GM12878 (cell line): ENCODE data around the gene COPG2. TPM values are rescaled to one million over a fixed set of nuclear protein-coding genes. Genes with fewer than 3 reads are reported as not detected.
"Not testable (repeated sequence)": the region's sequence is repeated elsewhere in the genome, so short reads cannot be mapped to it uniquely, and the experiment has no call there.

Source experiments
- ATAC-seq: fragments of 200-7000 bp; cut with Tn5 transposase; 3 replicates; pipeline ENCODE4 v1.9.1; 2020; ENCODE audit warnings: mild to moderate bottlenecking, moderate library complexity
- BruUV-seq: library from RNA; stranded (reverse); fragments of 400-500 nt; replicated peaks from 2 replicates; lab custom pipeline; 2021; lab: Mats Ljungman, UMichigan
- CTCF ChIA-PET: fragments of 300-600 bp; sonication (Branson Sonifier 250); formaldehyde crosslinking; extraction: SDS; loops from one replicate; lab custom pipeline; 2021; ENCODE audit warnings: inconsistent platforms; lab: Yijun Ruan, JAX
- POLR2A ChIA-PET: fragments of 350-600 bp; formaldehyde crosslinking; extraction: SDS; loops from one replicate; lab custom pipeline; 2021; ENCODE audit warnings: inconsistent platforms; lab: Charles Lee
- RAD21 ChIA-PET: fragments of 300-600 bp; sonication (Branson Sonifier 250); formaldehyde crosslinking; loops from one replicate; lab custom pipeline; 2023; ENCODE audit warnings: antibody characterized with exemption; ENCODE audit not compliant: unreplicated experiment; lab: Charles Lee
- SMC1A ChIA-PET: fragments of 300-600 bp; sonication (Branson Sonifier 250); formaldehyde crosslinking; loops from one replicate; lab custom pipeline; 2023; ENCODE audit not compliant: unreplicated experiment, uncharacterized antibody; lab: Charles Lee
- DNase-seq: peaks from one replicate; pipeline ENCODE4 v3.0.0-alpha.2; 2011; ENCODE audit warnings: low read depth, low spot score
- FAIRE-seq: peaks from 3 replicates; lab custom pipeline; 2011; peaks lifted over from hg19 to GRCh38; lab: Jason Lieb, UNC
- H2AFZ ChIP-seq: 2 replicates; pipeline ENCODE4 v1.6.0; 2011; ENCODE audit warnings: low read depth, low read length, control low read depth; ENCODE audit not compliant: control insufficient read depth
- H3K27ac ChIP-seq: 2 replicates; pipeline ENCODE4 v1.5.1; 2011; ENCODE audit warnings: control low read depth; ENCODE audit not compliant: control insufficient read depth, insufficient read depth
- H3K27me3 ChIP-seq, 2 experiments: replicated peaks in 1 of 2; 2 replicates each; pipeline versions ENCODE4 v1.6.0 to v1.6.1; 2011; ENCODE audit warnings: low read length in 1 of 2; ENCODE audit not compliant: control insufficient read depth in 2 of 2, insufficient read depth in 2 of 2
- H3K36me3 ChIP-seq, 2 experiments: 2 replicates each; pipeline ENCODE4 v1.5.1; 2011; ENCODE audit warnings: low read length in 1 of 2; ENCODE audit not compliant: control insufficient read depth in 2 of 2, insufficient read depth in 2 of 2
- H3K4me1 ChIP-seq: 2 replicates; pipeline ENCODE4 v1.6.1; 2011; ENCODE audit warnings: mild to moderate bottlenecking, low read length, moderate library complexity, mixed read lengths; ENCODE audit not compliant: control insufficient read depth, insufficient read depth
- H3K4me2 ChIP-seq: 2 replicates; pipeline ENCODE4 v1.6.0; 2011; ENCODE audit warnings: control low read depth; ENCODE audit not compliant: control insufficient read depth, insufficient read depth
- H3K4me3 ChIP-seq: fragments of 200-600 bp; sonication (generic); 2 replicates; pipeline ENCODE4 v1.5.1; 2016
- H3K79me2 ChIP-seq: 2 replicates; pipeline ENCODE4 v1.6.0; 2011; ENCODE audit warnings: low read length; ENCODE audit not compliant: control insufficient read depth, insufficient read depth
- H3K9ac ChIP-seq: 2 replicates; pipeline ENCODE4 v1.8.0; 2011; ENCODE audit warnings: low read length, control low read depth, mixed read lengths; ENCODE audit not compliant: control insufficient read depth, insufficient read depth
- H3K9me3 ChIP-seq: replicated peaks from 3 replicates; pipeline ENCODE4 v1.5.1; 2011; ENCODE audit warnings: mild to moderate bottlenecking, low read length; ENCODE audit not compliant: control insufficient read depth, insufficient read depth
- H4K20me1 ChIP-seq: 2 replicates; pipeline ENCODE4 v1.6.0; 2011; ENCODE audit not compliant: control insufficient read depth, insufficient read depth
- ATF3 ChIP-seq: IDR thresholded peaks from 2 replicates; pipeline ENCODE4 v1.6.1; 2011; ENCODE audit warnings: low read depth, mild to moderate bottlenecking, low read length, moderate library complexity, borderline replicate concordance; ENCODE audit errors: extremely low read depth
- GABPA ChIP-seq: IDR thresholded peaks from 2 replicates; pipeline ENCODE4 v1.6.1; 2014; ENCODE audit warnings: antibody characterized with exemption, low read depth, mild to moderate bottlenecking, inconsistent platforms
- HDAC6 ChIP-seq: fragments of 200-600 bp; sonication (generic); IDR thresholded peaks from one replicate; pipeline ENCODE4 v1.8.0; 2017; ENCODE audit warnings: antibody characterized with exemption; ENCODE audit not compliant: unreplicated experiment
- IRF3 ChIP-seq: fragments of 450-650 bp; IDR thresholded peaks from 2 replicates; pipeline ENCODE4 v1.6.1; 2014; ENCODE audit warnings: mild to moderate bottlenecking
- POU2F2 ChIP-seq: IDR thresholded peaks from 3 replicates; pipeline ENCODE4 v1.6.1; 2011; ENCODE audit warnings: low read depth, mild to moderate bottlenecking, low read length, borderline replicate concordance
- SMARCA5 ChIP-seq: fragments of 450-650 bp; IDR thresholded peaks from 2 replicates; pipeline ENCODE4 v1.6.1; 2017; ENCODE audit warnings: mild to moderate bottlenecking
- TCF7 ChIP-seq: IDR thresholded peaks from 2 replicates; pipeline ENCODE4 v1.6.1; 2014; ENCODE audit warnings: antibody characterized with exemption, borderline replicate concordance
- ZNF622 ChIP-seq: fragments of 450-650 bp; IDR thresholded peaks from 2 replicates; pipeline ENCODE4 v1.6.1; 2017; ENCODE audit warnings: mild to moderate bottlenecking, inconsistent platforms
- WGBS: methylation state at CpG from one replicate; pipeline ENCODE4 v1.1.6; 2016; ENCODE audit warnings: low lambda C conversion rate; ENCODE audit not compliant: insufficient replicate concordance, insufficient coverage; ENCODE audit errors: missing lambda C conversion rate; 5-methylcytosine and 5-hydroxymethylcytosine counted together
- in situ Hi-C: fragments of 300-500 bp; cut with MboI; formaldehyde crosslinking; loops from 9 replicates; pipeline ENCODE4 v1.14.3; 2018; ENCODE audit warnings: mixed read lengths
- intact Hi-C: fragments of 100-400 bp; cut with micrococcal nuclease; formaldehyde crosslinking; loops from one replicate; pipeline ENCODE4 v1.14.2; 2022; ENCODE audit not compliant: unreplicated experiment
- polyA plus RNA-seq, 11 experiments: library from polyadenylated mRNA; depleted of rRNA in 4 of 11; unstranded in 6 of 11; stranded (reverse) in 5 of 11; fragments of >200 nt; fragmentation: Nextera tagmentation in 4 of 11; fragmentation: Illumina TruSeq in 1 of 11; extraction: Ambion mirVana in 4 of 11; extraction: Trizol in 1 of 11; gene quantifications; 1 replicate in 1 of 11; 2 replicates in 10 of 11; pipeline versions ENCODE4 v1.2.1 to v1.2.3, GENCODE V29; 2011 to 2016; ENCODE audit warnings: inconsistent platforms in 2 of 11, missing spikeins in 2 of 11, low read depth in 1 of 11
- total RNA-seq, 4 experiments: library from RNA; depleted of rRNA in 3 of 4; stranded (reverse); fragments of >200 nt in 3 of 4; fragmentation: Illumina TruSeq in 1 of 4; extraction: Trizol in 1 of 4; gene quantifications; 2 replicates each; pipeline versions ENCODE4 v1.2.1 to v1.2.3, GENCODE V29; 2013 to 2021
- TF ChIP-seq, protein P1 (sequence below): fragments of 450-650 bp; IDR thresholded peaks from 2 replicates; pipeline ENCODE4 v1.6.1; 2016; ENCODE audit warnings: mild to moderate bottlenecking
- TF ChIP-seq, protein P2 (sequence below): IDR thresholded peaks from 2 replicates; pipeline ENCODE4 v1.6.1; 2012; ENCODE audit warnings: low read depth, low read length, improper control_type of control experiment

COPG2 gene
- total and polyA plus RNA-seq, 10 of the 15 experiments (the other 5 are each of a cell fraction or from before 2014, with no cell fraction given) = 3.4 to 37.8 (median 16.7) TPM

- ATAC-seq, H3K9me3 ChIP-seq, H3K27me3 ChIP-seq, BruUV-seq, H3K79me2 ChIP-seq, H4K20me1 ChIP-seq, H2AFZ ChIP-seq, POLR2A ChIA-PET, H3K9ac ChIP-seq, H3K4me2 ChIP-seq, H3K27ac ChIP-seq, H3K36me3 ChIP-seq, H3K4me3 ChIP-seq, CTCF ChIA-PET, intact Hi-C loops, H3K4me1 ChIP-seq, SMC1A ChIA-PET, DNase-seq, in situ Hi-C loops, FAIRE-seq, RAD21 ChIA-PET: not testable (repeated sequence)
- 92% methylated on average over 11 of the region's 17 CpGs for WGBS
These were observed 144.9 kb downstream of the COPG2 start for GRCh38 chr7:130523519-130524125.

DNA sequence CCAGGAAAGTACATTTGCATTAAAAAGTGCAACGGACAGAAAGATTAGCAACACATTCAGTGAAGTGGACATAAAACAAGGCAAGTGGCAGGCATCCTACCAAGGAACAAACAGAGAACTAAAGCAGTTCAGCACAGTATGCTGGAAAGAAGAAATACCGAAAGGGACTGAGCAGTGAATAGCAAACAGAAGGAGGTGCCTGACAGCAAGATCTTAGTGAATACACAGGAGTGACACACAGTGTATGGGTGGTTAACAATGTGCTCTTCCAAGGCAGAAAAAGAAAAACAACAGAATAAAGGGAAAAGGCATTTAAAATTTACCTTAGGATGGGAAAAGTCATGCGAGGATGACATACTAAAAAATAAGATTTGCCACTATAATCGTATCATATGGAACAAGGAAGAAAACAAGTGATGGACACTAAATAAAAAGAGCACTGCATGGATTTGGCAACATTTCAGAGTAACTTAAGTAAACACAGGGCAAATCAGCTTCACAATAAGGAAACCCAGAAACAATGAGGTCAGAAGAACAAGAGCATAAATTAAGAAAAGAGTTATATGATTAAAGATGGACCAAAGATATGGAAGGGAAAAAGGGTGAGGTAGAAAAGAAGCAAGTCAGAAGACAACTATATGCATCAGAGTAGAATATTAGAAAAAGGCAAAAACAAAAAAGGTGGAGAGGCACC lies 147.1 kb downstream of the COPG2 start:
- Histone ChIP-seq H3K9me3 (no peaks in the 10 kb centered on the region), H3K4me1 (no peaks in the 10 kb centered on the region), H3K36me3 (no peaks in the 10 kb centered on the region; a peak in 1 of 4 replicates), H2AFZ (no peak overlapping the region), H3K27ac (no peak overlapping the region), H3K9ac (no peak overlapping the region), H3K4me3 (no peak overlapping the region), H3K27me3 (no peaks in the 10 kb centered on the region), H3K79me2 (no peaks in the 10 kb centered on the region), H3K4me2 (no peak overlapping the region), H4K20me1 (no peaks in the 10 kb centered on the region)
- TF ChIP-seq SMARCA5 (no peak), HDAC6 (no peak), IRF3 (no peak), POU2F2 (no peak), ZNF622 (no peak), ATF3 (no peak), GABPA (no peak), TCF7 (no peak)
- TF ChIP-seq, protein P1, sequence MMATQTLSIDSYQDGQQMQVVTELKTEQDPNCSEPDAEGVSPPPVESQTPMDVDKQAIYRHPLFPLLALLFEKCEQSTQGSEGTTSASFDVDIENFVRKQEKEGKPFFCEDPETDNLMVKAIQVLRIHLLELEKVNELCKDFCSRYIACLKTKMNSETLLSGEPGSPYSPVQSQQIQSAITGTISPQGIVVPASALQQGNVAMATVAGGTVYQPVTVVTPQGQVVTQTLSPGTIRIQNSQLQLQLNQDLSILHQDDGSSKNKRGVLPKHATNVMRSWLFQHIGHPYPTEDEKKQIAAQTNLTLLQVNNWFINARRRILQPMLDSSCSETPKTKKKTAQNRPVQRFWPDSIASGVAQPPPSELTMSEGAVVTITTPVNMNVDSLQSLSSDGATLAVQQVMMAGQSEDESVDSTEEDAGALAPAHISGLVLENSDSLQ = no peak
- TF ChIP-seq, protein P2, sequence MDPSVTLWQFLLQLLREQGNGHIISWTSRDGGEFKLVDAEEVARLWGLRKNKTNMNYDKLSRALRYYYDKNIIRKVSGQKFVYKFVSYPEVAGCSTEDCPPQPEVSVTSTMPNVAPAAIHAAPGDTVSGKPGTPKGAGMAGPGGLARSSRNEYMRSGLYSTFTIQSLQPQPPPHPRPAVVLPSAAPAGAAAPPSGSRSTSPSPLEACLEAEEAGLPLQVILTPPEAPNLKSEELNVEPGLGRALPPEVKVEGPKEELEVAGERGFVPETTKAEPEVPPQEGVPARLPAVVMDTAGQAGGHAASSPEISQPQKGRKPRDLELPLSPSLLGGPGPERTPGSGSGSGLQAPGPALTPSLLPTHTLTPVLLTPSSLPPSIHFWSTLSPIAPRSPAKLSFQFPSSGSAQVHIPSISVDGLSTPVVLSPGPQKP = no peak
- DNase-seq (no peak), FAIRE-seq (no peak), ATAC-seq (no peak)
- 96% methylated on average over 4 of the region's 4 CpGs for WGBS
- in situ Hi-C loops (no loop called here), intact Hi-C loops (no loop called here)
- SMC1A ChIA-PET = no interaction called here
- RAD21 ChIA-PET = no interaction called here
- POLR2A ChIA-PET = no interaction called here
- no TSS peak for BruUV-seq
- CTCF ChIA-PET = no interaction called here
